K562 (cell line): ENCODE measurements around the gene ICE2. TPM values are rescaled to one million over a fixed set of nuclear protein-coding genes. Genes with fewer than 3 reads are reported as not detected.

Source experiments
- ARID1B ChIP-seq: fragments of 450-650 bp; IDR thresholded peaks from 2 replicates; pipeline ENCODE4 v1.6.1; 2016; ENCODE audit warnings: antibody characterized with exemption, mild to moderate bottlenecking, inconsistent platforms
- BRD4 ChIP-seq: fragments of 200-600 bp; sonication (generic); IDR thresholded peaks from 2 replicates; pipeline ENCODE4 v1.6.1; 2017; ENCODE audit warnings: inconsistent platforms
- CTBP1 ChIP-seq: fragments of 450-650 bp; IDR thresholded peaks from 2 replicates; pipeline ENCODE4 v1.6.1; 2016; ENCODE audit warnings: borderline replicate concordance
- KAT8 ChIP-seq: fragments of 450-650 bp; IDR thresholded peaks from 2 replicates; pipeline ENCODE4 v1.6.1; 2016; ENCODE audit warnings: low read depth, mild to moderate bottlenecking
- MEIS2 ChIP-seq: fragments of 450-650 bp; IDR thresholded peaks from 2 replicates; pipeline ENCODE4 v1.6.1; 2014; ENCODE audit warnings: mild to moderate bottlenecking; ENCODE audit not compliant: partially characterized antibody
- NR3C1 ChIP-seq: sonication (generic); formaldehyde crosslinking; IDR thresholded peaks from 2 replicates; pipeline ENCODE4 v1.8.1; 2022; ENCODE audit warnings: missing genetic modification reagents
- PHTF2 ChIP-seq: fragments of 250-450 bp; sonication (Bioruptor Pico); IDR thresholded peaks from 2 replicates; pipeline ENCODE4 v1.5.0; 2021; ENCODE audit warnings: mild to moderate bottlenecking
- RHOXF2B ChIP-seq: fragments of 250-450 bp; sonication (Bioruptor Pico); conservative IDR thresholded peaks from 2 replicates; pipeline ENCODE4 v1.5.1; 2021
- SMAD1 ChIP-seq: fragments of 150-350 bp; IDR thresholded peaks from 2 replicates; pipeline ENCODE4 v1.6.1; 2014; ENCODE audit warnings: low read length, low read depth; ENCODE audit not compliant: partially characterized antibody
- SMARCB1 ChIP-seq: IDR thresholded peaks from 2 replicates; pipeline ENCODE4 v1.6.1; 2011; ENCODE audit warnings: improper control_type of control experiment, low read depth; ENCODE audit not compliant: insufficient read length
- SOX6 ChIP-seq: fragments of 450-650 bp; IDR thresholded peaks from 2 replicates; pipeline ENCODE4 v1.6.1; 2014; ENCODE audit warnings: mild to moderate bottlenecking
- SUPT5H ChIP-seq: fragments of 450-650 bp; IDR thresholded peaks from 2 replicates; pipeline ENCODE4 v1.6.1; 2016
- ZBED1 ChIP-seq: IDR thresholded peaks from 2 replicates; pipeline ENCODE4 v1.6.1; 2014
- ZNF232 ChIP-seq: sonication (generic); formaldehyde crosslinking; IDR thresholded peaks from 2 replicates; pipeline ENCODE4 v1.8.0; 2022; ENCODE audit warnings: mild to moderate bottlenecking, missing genetic modification reagents
- ZZZ3 ChIP-seq: fragments of 450-650 bp; IDR thresholded peaks from 2 replicates; pipeline ENCODE4 v1.6.1; 2016; ENCODE audit warnings: antibody characterized with exemption, mild to moderate bottlenecking, moderate library complexity
- polyA plus RNA-seq, 8 experiments: library from polyadenylated mRNA; depleted of rRNA in 4 of 8; stranded (reverse) in 5 of 8; unstranded in 3 of 8; fragments of >200 nt; fragmentation: Nextera tagmentation in 2 of 8; fragmentation: Illumina TruSeq in 1 of 8; extraction: Ambion mirVana in 2 of 8; extraction: Trizol in 1 of 8; gene quantifications; 2 replicates each; pipeline versions ENCODE4 v1.2.1 to v1.2.3, GENCODE V29; 2011 to 2014; ENCODE audit warnings: inconsistent platforms in 1 of 8, missing spikeins in 1 of 8
- total RNA-seq, 7 experiments: library from RNA; depleted of rRNA in 6 of 7; stranded (reverse); fragments of >200 nt in 6 of 7; fragmentation: Illumina TruSeq in 2 of 7; extraction: Trizol in 2 of 7; gene quantifications; 2 replicates each; pipeline versions ENCODE4 v1.2.1 to v1.2.3, GENCODE V29; 2011 to 2021; ENCODE audit warnings: low replicate concordance in 1 of 7
- TF ChIP-seq, protein P1 (sequence below): IDR thresholded peaks from 3 replicates; pipeline ENCODE4 v1.6.1; 2011; ENCODE audit warnings: borderline replicate concordance, mild to moderate bottlenecking; ENCODE audit not compliant: insufficient read length, insufficient read depth
- TF ChIP-seq, protein P2 (sequence below): fragments of 450-650 bp; formaldehyde crosslinking; IDR thresholded peaks from 2 replicates; pipeline ENCODE4 v1.4.0; 2020; ENCODE audit warnings: mild to moderate bottlenecking, moderate library complexity

The ICE2 gene
- total and polyA plus RNA-seq, 9 of the 15 experiments (the other 6 are each of a cell fraction or from before 2014, with no cell fraction given) = 21.8 to 87.9 (median 58.1) TPM

- TF ChIP-seq ZNF232 (CRISPR knock-in tag) (peak; percentile 66), RHOXF2B (0 out of 2 replicates have a peak, but pooled peaks have one; percentile 79), ZZZ3 (0 out of 2 replicates have a peak, but pooled peaks have one; percentile 42), MEIS2 (peak; percentile 92), SUPT5H (peak; percentile 96), ZBED1 (0 out of 2 replicates have a peak, but pooled peaks have one; percentile 32), CTBP1 (peak; percentile 83), SMAD1 (peak; percentile 56), KAT8 (no peak), PHTF2 (CRISPR knock-in tag) (no peak), BRD4 (peak; percentile 70; the same call in 1 of the 2 replicates), NR3C1 (CRISPR knock-in tag) (peak; percentile 83; the same call in 1 of the 2 replicates), SMARCB1 (no peak), SOX6 (peak; percentile 75), ARID1B (peak; percentile 35; the same call in 1 of the 2 replicates)
- TF ChIP-seq, protein P1, sequence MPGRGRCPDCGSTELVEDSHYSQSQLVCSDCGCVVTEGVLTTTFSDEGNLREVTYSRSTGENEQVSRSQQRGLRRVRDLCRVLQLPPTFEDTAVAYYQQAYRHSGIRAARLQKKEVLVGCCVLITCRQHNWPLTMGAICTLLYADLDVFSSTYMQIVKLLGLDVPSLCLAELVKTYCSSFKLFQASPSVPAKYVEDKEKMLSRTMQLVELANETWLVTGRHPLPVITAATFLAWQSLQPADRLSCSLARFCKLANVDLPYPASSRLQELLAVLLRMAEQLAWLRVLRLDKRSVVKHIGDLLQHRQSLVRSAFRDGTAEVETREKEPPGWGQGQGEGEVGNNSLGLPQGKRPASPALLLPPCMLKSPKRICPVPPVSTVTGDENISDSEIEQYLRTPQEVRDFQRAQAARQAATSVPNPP = no peak
- TF ChIP-seq, protein P2, sequence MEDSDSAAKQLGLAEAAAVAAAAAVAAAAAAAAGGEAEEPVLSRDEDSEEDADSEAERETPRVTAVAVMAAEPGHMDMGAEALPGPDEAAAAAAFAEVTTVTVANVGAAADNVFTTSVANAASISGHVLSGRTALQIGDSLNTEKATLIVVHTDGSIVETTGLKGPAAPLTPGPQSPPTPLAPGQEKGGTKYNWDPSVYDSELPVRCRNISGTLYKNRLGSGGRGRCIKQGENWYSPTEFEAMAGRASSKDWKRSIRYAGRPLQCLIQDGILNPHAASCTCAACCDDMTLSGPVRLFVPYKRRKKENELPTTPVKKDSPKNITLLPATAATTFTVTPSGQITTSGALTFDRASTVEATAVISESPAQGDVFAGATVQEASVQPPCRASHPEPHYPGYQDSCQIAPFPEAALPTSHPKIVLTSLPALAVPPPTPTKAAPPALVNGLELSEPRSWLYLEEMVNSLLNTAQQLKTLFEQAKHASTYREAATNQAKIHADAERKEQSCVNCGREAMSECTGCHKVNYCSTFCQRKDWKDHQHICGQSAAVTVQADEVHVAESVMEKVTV (CRISPR knock-in tag) = no peak
These were observed at the start of gene ICE2 (continued) for GRCh38 chr15:60478566-60479360.
